NCI-H2171 (cell line): ENCODE measurements around the gene HEPN1.

Source experiments
- DNase-seq: peaks from one replicate; lab custom pipeline; 2025; lab: John Stamatoyannopoulos, UW

Gene HEPN1

DNA sequence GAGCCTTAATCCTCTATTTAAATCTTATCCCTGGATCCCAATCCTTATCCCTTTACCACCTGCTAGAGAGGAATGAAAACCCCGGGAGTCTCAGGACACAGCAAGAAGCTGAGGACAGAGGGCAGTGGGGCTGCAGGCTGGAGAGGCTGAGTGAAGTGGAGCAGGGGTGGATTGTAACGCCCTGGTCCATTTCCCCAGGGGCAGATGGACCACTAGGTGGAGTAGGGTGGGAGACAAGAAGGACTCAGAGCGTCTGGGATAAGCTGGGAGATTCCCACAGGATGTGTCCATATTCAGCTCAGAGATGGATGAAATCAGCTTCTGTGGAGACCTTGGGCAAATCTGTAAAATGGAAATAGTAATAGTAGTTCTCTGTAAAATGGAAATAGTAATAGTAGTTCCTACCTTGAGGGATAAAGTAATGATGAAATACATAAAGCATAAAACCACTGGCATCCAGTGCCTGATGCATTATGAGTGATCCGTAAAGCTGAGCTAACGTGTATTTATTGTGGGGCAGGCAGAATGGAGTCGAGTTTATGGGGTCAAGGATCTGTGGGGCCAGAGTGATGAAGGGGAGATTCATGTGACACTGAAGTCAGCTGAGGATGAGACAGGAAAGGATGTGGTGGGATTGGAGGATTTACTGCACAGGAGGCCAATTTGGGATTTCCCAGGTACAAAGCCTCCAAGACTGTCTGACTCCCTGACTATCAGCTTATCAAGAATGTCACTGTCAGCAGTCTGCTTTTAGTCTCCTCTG lies 19.5 kb upstream of the HEPN1 start:
- no peak for DNase-seq

DNA sequence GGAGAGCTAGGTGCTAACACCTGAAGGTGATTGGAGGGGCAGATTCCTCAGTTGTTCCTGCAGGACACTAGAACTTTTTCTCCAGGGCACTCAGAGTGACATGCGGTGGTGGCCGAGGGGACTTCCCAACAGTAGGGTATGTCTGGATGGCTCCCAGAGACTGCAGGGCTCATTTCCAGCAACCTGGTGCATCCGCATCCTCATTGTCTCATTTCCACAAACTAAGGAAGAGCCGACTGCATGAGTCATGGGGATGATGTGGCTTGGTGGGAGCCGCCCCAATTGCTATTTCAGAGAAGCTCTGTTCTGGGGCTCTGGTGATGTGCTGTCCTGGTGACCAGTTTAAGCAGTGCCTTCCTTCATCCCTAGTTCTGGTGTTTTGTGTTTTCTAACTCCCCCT lies 18.6 kb upstream of the HEPN1 start:
- DNase-seq = no peak

DNA sequence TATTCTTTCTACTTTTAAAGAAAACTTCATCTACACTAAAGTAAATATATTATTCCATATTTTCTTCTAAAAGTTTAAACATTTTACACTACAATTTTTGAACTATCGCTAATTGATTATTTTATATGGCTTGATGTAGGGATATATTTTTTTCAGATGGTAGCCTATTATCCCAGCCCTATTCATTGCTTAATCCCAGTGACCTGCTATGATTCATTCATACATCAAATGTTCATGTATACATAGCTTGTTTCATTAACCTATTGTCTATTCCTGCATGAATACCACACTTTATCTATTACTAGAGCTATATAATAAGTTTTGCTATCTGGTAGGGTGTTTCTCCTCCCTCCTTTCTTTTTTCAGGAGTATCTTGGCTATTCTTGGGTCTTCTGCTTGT lies 16.4 kb upstream of the HEPN1 start:
- no peak for DNase-seq

DNA sequence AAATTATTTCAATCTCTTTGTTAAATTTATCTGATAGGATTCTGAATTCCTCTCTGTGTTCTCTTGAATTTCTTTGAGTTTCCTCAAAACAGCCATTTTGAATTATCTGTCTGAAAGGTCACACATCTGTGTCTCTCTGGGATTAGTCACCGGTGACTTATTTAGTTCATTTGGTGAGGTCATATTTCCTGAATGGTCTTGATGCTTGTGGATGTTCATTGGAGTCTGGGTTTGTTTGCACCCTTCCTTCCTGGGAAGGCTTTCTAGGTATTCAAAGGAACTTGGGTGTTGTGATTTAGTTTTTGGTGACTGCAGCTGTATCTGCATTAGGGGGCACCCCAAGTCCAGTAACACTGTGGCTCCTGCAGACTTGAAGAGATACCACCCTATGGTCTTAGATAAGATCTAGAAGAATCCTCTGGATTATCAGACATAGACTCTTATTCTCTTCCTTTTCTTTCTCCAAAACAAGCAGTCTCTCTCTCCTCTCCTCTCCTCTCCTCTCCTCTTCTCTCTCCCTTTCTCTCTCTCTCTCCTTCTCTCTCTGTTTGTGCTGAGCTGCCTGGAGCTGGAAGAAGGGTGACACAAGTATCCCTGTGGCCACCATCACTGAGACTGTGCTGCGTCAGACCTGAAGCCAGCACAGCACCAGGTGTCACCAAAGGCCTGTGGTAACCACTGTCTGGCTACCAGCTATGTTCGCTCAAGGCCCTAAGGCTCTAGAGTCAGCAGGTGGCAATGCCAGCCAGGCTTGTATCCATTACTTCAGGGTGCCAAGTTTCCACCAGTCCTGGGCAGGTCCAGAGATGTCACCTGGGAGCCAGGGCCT lies 3.3 kb upstream of the HEPN1 start:
- no peak for DNase-seq

DNA sequence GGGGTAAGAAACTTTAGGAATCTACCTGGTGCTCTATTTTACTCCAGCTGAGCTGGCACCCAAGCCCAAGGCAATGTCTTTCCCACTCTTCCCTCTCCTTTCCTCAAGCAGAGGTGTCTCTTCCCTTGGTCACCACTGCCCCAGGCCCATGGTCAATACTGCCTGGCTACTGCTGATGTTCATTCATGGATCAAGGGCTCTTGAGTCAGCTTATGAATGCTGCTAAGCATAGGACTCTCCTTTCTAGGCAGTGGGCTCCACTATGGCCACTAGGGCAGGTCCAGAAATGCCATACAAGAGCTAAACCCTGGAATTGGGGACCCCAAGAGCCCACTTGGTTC lies 2.7 kb upstream of the HEPN1 start:
- DNase-seq = no peak

DNA sequence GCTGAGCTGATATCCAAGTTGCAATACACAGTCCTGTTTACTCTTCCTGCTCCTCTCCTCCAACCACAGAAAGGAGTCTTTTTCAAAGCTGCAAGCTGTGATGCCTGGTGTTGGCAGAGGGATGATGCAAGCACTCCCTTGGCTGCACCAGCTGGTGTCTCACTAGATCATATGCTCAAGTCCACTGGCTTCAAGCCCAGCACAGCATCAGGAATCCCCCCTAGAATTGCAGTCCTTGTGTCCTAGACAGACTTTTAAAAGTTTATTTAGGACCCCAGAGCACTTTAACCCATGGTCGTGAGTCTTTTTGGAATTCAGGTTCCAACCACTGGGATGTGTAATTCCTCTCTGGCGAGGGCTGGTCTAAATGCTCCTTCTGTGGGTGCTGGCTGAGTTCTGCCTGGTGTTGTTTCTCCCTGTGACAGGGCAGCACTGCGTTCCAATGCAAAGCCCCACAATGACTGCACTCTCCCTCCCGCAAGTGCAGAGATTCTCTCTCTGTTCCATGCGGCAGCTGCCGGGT lies 1.9 kb upstream of the HEPN1 start:
- DNase-seq = peak; percentile 56

DNA sequence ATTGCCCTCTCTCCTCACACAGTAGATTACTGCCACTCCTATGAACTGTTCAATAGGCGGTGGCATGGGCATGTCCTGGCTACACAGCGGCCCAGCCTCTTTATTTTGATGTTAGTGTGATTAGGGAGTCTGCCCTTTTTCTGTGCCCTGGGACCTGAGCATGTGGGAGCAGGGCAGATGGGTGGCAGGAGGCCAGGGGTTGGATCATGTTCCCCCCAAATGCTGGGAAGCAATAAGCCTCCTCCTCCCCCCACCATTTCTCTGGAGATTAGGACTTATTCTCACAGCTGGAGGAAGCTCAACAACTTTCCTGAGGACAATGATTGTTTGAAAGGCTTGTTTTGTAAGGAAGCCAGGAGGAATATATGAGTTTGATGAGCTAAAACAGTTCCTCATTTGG lies 848 bp downstream of the HEPN1 start:
- DNase-seq = peak; percentile 73

DNA sequence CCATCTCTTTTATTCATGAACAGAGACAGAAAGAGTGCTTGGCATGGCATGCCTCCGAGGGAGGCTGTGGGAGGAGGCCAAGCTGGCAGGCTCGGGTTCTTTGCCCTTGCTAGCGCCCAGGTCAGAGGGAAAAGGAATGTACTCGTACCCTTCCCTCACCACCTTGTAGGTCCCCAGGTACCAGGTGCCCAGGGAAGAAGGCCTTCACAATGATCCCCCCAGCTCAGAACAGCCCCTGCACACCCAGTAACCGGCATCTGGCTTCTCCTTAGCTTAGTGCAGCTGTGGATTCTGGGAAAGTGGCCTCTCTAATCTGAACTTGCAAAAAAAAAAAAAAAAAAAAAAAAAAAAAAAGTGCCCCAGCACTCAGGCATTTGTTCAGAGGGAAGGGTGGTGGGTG lies 1.3 kb downstream of the HEPN1 start:
- DNase-seq = peak; percentile 19

DNA sequence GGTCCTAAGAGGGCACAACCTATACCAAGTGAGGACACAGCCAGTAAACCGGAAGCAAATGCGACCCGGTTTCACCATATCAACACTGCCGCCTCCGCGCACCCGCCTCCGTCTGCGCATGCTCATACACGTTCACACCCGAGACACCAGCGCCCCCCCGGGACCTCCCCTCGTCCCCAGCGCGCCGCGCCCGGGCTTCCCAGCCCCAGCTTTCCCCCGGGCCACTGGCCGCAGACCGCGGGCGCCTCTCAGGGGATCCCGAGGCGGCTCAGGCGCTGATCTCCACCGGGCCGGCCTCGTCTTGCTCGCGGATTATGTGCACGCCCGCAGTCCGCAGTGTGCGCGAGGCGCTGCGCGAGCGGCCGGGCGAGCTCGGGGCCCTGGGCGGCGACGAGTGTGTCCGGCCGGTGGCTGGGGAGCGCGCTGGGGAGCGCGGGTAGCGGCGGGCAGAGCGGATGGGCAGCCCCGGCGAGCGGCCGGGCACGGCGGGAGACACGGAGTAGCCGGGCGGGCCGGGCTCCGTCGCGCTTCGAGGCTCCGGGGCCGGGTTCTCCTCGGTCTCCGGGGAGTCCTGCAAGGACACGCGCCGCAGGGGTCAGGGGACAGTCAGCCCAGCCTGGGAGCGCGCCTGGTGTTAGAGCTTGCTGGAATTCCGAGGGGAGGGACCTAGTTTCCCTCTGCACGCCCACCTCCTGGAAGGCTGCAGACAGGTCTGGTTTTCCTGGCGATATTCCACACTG lies 2.0 kb downstream of the HEPN1 start:
- peak; percentile 53 for DNase-seq

DNA sequence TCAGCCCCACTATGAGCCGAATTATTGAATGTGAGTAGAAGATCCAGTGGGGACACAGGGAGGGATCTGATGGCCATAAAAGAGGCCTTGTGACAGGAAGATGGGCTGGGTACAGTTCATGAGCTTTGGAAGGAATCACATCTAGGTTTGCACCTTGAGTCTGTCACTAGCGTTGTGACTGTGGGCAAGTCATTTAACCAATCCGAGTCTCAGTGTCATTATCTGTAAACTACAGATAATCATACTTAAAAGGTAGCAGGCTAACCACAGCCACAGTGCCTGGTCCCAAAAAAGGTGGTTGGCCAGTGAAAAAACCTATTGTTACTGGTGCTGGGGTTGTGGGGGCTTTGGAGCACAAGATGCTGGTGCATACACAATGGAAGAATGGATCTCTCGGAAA lies 3.8 kb downstream of the HEPN1 start:
- no peak for DNase-seq

DNA sequence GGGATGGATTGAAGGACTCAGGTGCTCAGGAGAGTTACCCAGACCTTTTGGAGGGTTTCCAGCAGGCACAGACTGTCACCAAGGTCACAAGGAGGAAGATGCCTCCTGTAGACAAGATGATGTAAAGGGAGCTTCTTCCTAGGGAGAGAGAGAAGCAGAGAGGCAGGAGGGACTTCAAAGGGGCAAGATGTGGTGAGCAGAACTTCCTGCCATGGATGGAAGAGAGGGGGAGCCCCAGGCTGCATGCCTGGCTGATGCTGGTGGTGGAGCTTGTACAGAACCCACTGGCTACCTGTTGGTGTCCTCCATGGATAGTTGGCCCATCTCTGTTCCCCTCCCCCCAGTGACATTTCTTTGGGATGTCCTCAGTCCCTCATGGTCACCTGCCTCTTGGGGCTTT lies 4.2 kb downstream of the HEPN1 start:
- DNase-seq = no peak

DNA sequence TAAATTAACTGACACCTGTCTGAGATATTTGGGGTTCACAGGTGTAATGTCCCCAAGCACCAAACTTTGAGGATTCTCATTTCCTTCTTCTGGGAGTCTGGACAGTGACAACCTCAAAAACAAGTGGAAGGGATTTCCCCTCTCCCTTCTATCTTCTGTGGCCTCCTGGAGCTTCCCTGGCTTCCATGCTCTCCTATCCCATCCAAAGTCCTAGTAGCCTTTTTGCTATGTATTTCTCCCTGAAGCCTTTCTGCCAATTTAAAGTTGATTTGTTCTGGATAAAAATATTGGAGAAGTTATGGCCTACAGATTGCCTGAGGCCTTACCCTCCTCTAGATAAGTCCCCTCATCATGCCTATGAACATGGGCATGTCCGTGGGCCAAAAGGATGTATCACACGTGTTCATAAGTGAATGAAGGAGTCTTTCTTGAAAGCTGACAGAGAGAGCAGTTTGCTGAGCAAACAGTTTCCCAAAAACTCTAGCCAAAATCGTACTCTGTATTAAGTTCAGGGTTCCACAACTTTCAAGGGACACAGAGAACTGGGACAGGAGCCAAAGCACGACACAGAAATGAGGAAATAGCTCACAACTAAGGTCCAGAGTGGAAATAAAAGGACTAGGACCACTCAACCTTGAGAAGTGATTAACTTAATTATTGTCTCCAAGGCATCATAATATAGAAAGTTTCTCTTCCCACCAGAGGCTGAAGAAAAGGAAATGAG lies 10.1 kb downstream of the HEPN1 start:
- no peak for DNase-seq

DNA sequence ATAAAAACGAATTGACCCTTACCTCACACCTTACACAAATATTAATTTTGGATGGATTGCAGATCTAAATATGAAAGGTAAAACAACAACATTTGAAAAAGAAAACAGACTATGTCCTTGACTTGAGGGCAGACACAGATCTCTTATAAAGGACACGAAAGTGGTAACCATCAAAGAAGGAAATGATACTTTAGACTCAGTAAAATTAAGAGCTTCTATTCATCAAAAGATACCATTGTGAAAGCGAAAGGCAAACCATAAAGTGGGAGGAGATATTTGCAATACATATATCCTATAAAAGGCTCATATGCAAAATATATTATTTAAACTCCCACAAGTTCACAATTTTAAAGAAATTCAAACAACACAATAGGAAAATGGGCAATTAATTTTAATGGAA lies 11.7 kb downstream of the HEPN1 start:
- DNase-seq = no peak

DNA sequence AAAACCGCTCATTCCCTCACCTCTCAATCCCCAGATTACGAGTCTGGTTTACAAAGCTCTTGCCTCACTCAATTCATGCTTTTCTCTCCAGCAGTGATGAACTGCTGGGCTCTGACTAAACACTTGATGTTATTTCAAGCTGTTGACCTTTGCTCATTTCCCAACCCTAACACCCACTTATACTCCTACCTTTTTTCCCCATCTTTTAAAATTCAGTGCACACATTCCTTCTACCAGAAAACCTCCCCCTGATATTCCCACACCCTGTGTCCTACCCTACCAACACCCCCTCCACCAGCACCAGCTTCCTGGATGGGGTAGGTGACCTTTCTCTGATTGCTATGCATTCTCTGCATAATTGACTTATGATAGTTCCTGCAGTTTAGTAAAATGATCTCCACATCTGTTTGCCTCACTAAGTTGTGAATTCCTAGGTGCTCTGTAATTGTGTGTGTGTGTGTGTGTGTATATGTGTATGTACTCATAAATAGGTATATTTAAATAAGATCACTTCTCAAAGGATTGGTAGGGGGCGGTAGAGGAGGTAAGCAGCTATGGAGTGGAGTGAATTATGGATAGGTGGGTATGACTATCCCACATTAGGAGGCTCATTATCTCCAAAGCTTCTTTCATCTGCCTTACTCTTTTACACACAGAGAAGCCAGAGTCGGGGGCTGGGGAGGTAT lies 16.0 kb downstream of the HEPN1 start:
- no peak for DNase-seq

DNA sequence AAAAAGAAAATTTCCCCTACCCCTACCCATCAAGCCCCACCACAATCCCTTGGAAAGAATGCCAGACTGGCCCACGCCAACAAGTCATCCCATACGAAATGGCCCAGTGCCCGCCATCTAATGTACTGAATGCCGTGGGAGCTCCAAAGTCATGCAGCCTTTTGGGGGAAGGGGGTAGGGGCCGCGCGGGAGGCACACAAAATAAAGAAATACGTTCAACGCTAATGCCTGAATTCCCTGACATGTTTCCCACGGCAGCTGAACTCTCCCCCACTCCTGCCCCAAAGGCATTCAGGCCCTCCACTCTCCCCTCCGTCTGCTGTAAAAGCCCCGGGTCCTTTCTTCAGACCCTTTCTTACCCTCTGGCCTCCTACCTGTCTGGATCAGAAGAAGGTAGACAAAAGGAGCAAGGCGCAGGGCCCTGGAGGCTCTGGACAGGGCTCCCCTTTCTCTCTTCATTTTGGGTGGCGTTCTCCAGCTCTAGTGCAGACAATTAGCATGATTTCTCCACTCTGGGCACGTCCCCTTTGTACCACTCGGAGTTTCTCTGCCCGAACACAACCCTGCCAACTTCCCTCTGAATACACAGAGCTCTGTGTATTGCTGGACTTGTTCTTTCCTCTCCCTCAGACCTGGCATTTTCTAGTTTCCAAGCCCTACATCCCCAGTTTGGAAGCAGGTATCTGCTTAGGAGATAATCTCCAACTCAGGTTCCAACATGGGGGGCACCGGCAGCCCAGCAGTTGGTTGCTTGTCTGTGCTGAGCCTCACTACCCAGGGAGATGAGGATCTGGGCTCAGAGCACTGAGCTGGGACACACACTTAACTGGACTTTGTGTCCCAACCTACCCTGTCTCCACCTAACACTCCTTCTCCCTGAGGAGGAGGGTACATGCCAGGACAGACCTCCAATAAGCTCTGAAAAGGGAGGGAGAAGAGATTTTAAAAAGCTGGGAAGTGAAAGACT lies 16.8 kb downstream of the HEPN1 start, which contains the start of gene HEPACAM:
Gene HEPACAM, minus strand, starts transcription at position 500 of the 967 bp plus-strand sequence. Its CDS starts 41 bp downstream, at position 459.
- DNase-seq = no peak

DNA sequence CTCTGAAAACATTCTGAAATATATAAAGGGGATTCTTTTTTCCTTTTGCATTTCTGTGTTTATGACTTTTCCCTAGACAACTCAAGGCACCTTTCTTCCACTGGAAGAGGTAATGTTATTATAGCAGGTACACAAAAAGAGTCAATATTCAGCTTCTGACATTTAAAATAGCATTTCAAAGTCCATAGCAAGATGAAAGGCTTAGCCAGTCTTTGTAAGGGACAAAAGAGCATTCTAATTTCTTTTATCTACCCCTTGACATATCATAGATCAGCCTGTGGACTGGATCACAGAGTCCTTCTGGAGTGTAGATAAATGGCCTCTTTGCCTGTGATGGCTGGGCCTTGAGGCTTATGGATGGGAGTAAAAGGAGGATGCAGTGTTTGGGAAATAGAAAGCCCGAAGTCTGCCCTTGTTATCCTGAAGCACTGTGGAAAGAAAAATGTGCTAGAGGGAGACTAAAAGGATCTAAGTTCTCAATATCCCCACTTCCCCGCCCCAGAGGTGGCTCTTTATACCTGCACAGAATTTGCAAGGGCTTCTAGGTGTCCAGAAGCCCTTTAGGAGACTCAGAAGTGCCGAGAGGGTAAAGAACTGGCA lies 18.4 kb downstream of the HEPN1 start:
- no peak for DNase-seq

DNA sequence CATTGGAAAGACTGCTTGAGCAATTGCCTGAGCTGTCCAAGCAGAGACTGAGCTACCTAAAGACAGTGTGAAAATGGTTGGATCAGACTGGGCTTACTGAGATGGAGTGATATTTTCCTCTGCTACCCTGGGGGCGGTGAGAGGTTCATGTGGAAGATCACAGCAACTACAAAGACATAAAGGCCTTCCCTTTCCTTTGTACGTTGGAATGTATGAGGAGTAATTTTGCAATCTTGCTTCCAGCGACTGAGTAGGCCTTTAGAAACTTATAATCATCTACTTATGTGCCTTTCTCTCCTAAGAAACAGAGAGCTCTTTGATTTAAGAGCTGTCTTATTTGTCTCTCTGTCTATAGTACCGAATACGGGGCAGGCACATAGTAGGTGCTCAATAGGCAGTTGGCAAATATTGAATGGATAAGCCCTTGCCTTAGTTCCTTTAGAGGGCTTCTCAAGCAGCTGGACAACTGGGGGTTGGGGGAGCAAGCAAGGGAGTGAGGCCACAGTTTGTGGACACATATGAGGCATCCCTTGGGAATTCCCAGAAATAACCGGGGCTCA lies 19.2 kb downstream of the HEPN1 start:
- DNase-seq = no peak

DNA sequence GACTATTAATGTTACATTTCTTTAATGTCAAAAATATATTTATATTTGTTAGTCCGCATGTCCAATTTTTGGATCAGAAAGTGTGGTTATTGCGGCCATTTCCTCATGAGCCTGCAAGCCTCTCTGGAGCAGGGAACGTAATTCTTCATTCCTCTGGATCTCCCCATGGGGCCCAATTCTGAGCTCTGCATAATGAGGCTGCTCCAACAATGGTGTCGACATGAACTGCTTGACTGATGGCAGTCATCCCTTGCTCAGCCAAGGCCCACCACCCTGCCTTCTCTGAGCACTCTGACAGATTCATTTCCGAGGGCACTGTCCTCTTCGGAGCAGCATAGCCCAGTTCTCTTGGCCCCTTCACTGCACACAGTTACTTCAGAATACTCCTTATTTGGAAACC lies 19.9 kb downstream of the HEPN1 start:
- DNase-seq = no peak

DNA sequence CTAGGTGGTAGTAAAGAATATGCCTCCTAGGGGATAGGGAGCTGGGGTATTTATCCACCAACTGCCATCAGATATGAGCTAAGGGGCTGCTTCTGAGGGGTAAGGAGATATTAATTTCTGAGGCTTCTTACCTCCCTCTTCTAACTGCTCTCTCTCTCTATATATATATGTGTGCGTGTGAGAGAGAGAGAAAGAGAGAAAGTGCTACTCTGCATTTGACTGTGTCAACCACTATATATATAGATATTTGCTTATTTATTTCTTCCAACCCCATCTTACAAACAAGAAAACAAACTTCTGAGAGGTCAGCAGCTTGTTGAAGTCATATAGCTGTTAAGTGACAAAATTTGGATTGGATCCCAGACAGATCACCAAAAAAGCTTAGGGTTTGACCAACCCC lies 22.7 kb downstream of the HEPN1 start:
- DNase-seq = no peak
